Skeletal muscle tissue (tissue), 4 donors: ENCODE measurements around the gene FCF1. TPM values are rescaled to one million over a fixed set of nuclear protein-coding genes. Genes with fewer than 3 reads are reported as not detected.

ENCODE experiments used
- H3K27ac ChIP-seq: one replicate; pipeline ENCODE4 v1.7.0; 2013; ENCODE audit warnings: mild to moderate bottlenecking, low read depth, low read length, inconsistent platforms
- H3K27me3 ChIP-seq, 3 donors: one replicate each; pipeline ENCODE4 v1.7.0; 2013; ENCODE audit warnings: low read length in 3 of 3; ENCODE audit not compliant: control insufficient read depth in 3 of 3, insufficient read depth in 3 of 3
- H3K36me3 ChIP-seq, 3 donors: one replicate each; pipeline ENCODE4 v1.7.0; 2013; ENCODE audit warnings: low read length in 3 of 3; ENCODE audit not compliant: control insufficient read depth in 3 of 3, insufficient read depth in 3 of 3
- H3K4me1 ChIP-seq, 3 donors: one replicate each; pipeline ENCODE4 v1.7.0; 2013; ENCODE audit warnings: low read length in 3 of 3, mild to moderate bottlenecking in 3 of 3; ENCODE audit not compliant: control insufficient read depth in 3 of 3, insufficient read depth in 3 of 3
- H3K4me3 ChIP-seq, 3 donors: one replicate each; pipeline ENCODE4 v1.7.0; 2013; ENCODE audit warnings: low read length in 3 of 3
- H3K9ac ChIP-seq, 3 donors: one replicate each; pipeline ENCODE4 v1.7.0; 2013; ENCODE audit warnings: low read length in 3 of 3, mild to moderate bottlenecking in 3 of 3, moderate library complexity in 2 of 3, low read depth in 1 of 3
- H3K9me3 ChIP-seq, 3 donors: one replicate each; pipeline ENCODE4 v1.7.0; 2013; ENCODE audit warnings: low read length in 3 of 3; ENCODE audit not compliant: control insufficient read depth in 3 of 3
- total RNA-seq: library from RNA; depleted of rRNA; stranded (reverse); fragments of >200 nt; gene quantifications from one replicate; pipeline ENCODE4 v1.2.3, GENCODE V29; 2014
- donor health status: Osteomylitis.

FCF1 gene
- total RNA-seq, 1 donor from 2014 or later, result 15.1 TPM

GRCh38 chr14:74675219-74675618, 37.7 kb upstream of the FCF1 start:
- no peaks in the 10 kb centered on the region for H3K9me3 ChIP-seq
- H3K4me3 ChIP-seq, result no peak overlapping the region
- H3K27me3 ChIP-seq, result no peaks in the 10 kb centered on the region
- H3K36me3 ChIP-seq, result peaks cover 25 to 46% (median 39%) of the 10 kb centered on the region in 3 donors
- H3K27ac ChIP-seq, result no peak overlapping the region
- no peak overlapping the region for H3K9ac ChIP-seq
- peaks cover 0 to 6% (median 0%) of the 10 kb centered on the region in 3 donors for H3K4me1 ChIP-seq

GRCh38 chr14:74682169-74682952, 30.6 kb upstream of the FCF1 start:
- Histone ChIP-seq H3K9ac (no peak overlapping the region), H3K36me3 (peaks cover 4 to 38% (median 32%) of the 10 kb centered on the region in 3 donors), H3K27me3 (no peaks in the 10 kb centered on the region), H3K4me3 (no peak overlapping the region), H3K4me1 (no peaks in the 10 kb centered on the region), H3K27ac (no peak overlapping the region), H3K9me3 (no peaks in the 10 kb centered on the region)

GRCh38 chr14:74683406-74683805, 29.5 kb upstream of the FCF1 start:
- no peak overlapping the region for H3K27ac ChIP-seq
- H3K9me3 ChIP-seq, result no peaks in the 10 kb centered on the region
- peaks cover 4 to 40% (median 32%) of the 10 kb centered on the region in 3 donors for H3K36me3 ChIP-seq
- H3K9ac ChIP-seq, result no peak overlapping the region
- no peaks in the 10 kb centered on the region for H3K4me1 ChIP-seq
- H3K4me3 ChIP-seq, result no peak overlapping the region
- H3K27me3 ChIP-seq, result no peaks in the 10 kb centered on the region

- no peak overlapping the region for H3K4me3 ChIP-seq
- H3K4me1 ChIP-seq, result no peaks in the 10 kb centered on the region
- H3K27me3 ChIP-seq, result no peaks in the 10 kb centered on the region
- peaks cover 4 to 40% (median 35%) of the 10 kb centered on the region in 3 donors for H3K36me3 ChIP-seq
- no peak overlapping the region for H3K27ac ChIP-seq
- no peaks in the 10 kb centered on the region for H3K9me3 ChIP-seq
- H3K9ac ChIP-seq, result no peak overlapping the region
Observed at GRCh38 chr14:74684434-74684833, 28.5 kb upstream of the FCF1 start.

GRCh38 chr14:74685056-74685455, 27.9 kb upstream of the FCF1 start:
- H3K4me1 ChIP-seq, result no peaks in the 10 kb centered on the region
- H3K27me3 ChIP-seq, result no peaks in the 10 kb centered on the region
- no peak overlapping the region for H3K9ac ChIP-seq
- H3K4me3 ChIP-seq, result no peak overlapping the region
- peaks cover 4 to 40% (median 37%) of the 10 kb centered on the region in 3 donors for H3K36me3 ChIP-seq
- H3K27ac ChIP-seq, result no peak overlapping the region
- H3K9me3 ChIP-seq, result no peaks in the 10 kb centered on the region

GRCh38 chr14:74685921-74686678, 26.8 kb upstream of the FCF1 start:
- Histone ChIP-seq H3K4me3 (no peak overlapping the region), H3K9me3 (no peaks in the 10 kb centered on the region), H3K4me1 (no peaks in the 10 kb centered on the region), H3K27ac (no peak overlapping the region), H3K9ac (no peak overlapping the region), H3K27me3 (no peaks in the 10 kb centered on the region), H3K36me3 (peaks cover 4 to 43% (median 42%) of the 10 kb centered on the region in 3 donors)

- no peak overlapping the region for H3K9ac ChIP-seq
- no peaks in the 10 kb centered on the region for H3K9me3 ChIP-seq
- H3K4me1 ChIP-seq, result peaks cover 0 to 9% (median 5%) of the 10 kb centered on the region in 3 donors
- H3K27ac ChIP-seq, result peak overlapping the region; percentile 36
- no peaks in the 10 kb centered on the region for H3K27me3 ChIP-seq
- H3K4me3 ChIP-seq, result no peak overlapping the region
- peaks cover 0 to 16% (median 14%) of the 10 kb centered on the region in 3 donors for H3K36me3 ChIP-seq
Observed at GRCh38 chr14:74691456-74691855, 21.5 kb upstream of the FCF1 start.

GRCh38 chr14:74693191-74693590, 19.8 kb upstream of the FCF1 start:
- Histone ChIP-seq H3K27me3 (no peaks in the 10 kb centered on the region), H3K9me3 (no peaks in the 10 kb centered on the region), H3K27ac (no peak overlapping the region)

GRCh38 chr14:74695406-74695805, 17.5 kb upstream of the FCF1 start:
- Histone ChIP-seq H3K4me3 (no peak overlapping the region), H3K9ac (no peak overlapping the region), H3K4me1 (peaks cover 0 to 9% (median 5%) of the 10 kb centered on the region in 3 donors), H3K27ac (no peak overlapping the region), H3K9me3 (no peaks in the 10 kb centered on the region), H3K27me3 (no peaks in the 10 kb centered on the region), H3K36me3 (peaks cover 0 to 12% (median 9%) of the 10 kb centered on the region in 3 donors)

More at GRCh38 chr14:74693191-74693590, 19.8 kb upstream of the FCF1 start:
- Histone ChIP-seq H3K4me3 (no peak overlapping the region), H3K4me1 (peaks cover 0 to 9% (median 5%) of the 10 kb centered on the region in 3 donors), H3K9ac (no peak overlapping the region), H3K36me3 (peaks cover 0 to 14% (median 13%) of the 10 kb centered on the region in 3 donors)

GRCh38 chr14:74697011-74697410, 15.9 kb upstream of the FCF1 start:
- no peaks in the 10 kb centered on the region for H3K9me3 ChIP-seq
- H3K27ac ChIP-seq, result no peak overlapping the region
- no peaks in the 10 kb centered on the region for H3K27me3 ChIP-seq
- H3K36me3 ChIP-seq, result peaks cover 0 to 6% (median 4%) of the 10 kb centered on the region in 3 donors
- H3K4me3 ChIP-seq, result no peak overlapping the region
- no peak overlapping the region for H3K9ac ChIP-seq
- H3K4me1 ChIP-seq, result peaks cover 0 to 6% (median 2%) of the 10 kb centered on the region in 3 donors
